ENCODE data around the gene ERBB4.

The ERBB4 gene

DNA sequence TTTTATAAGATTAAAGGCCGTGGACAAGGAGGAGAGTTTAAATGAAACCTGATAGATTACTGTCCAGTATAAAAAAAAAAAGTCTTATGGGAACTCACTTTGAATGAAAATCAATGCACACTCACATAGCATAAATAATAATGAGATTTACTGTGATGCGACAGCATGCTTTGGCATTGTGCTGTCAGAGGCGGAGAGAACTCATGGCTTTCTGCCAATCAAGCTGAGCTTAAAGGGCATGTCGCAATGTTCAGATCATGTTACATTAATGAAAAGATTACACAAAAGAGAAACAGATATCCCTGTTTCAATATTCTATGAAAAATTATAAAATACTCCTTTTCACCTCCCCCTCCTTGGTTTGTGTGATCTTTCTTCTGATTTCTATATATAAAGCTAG lies 310.8 kb downstream of the ERBB4 start:
- ATAC-seq, result peak; percentile 90
- TF ChIP-seq ISL1 (CRISPR knock-in tag; IDR thresholded peaks at IDR 0.05) (peak; percentile 66; the same call in 1 of the 2 replicates), TSHZ2 (CRISPR knock-in tag; IDR thresholded peaks at IDR 0.05) (no peak), TOX (CRISPR knock-in tag; IDR thresholded peaks at IDR 0.05; ENCODE audit: borderline replicate concordance) (peak; percentile 62; the same call in 1 of the 2 replicates)

DNA sequence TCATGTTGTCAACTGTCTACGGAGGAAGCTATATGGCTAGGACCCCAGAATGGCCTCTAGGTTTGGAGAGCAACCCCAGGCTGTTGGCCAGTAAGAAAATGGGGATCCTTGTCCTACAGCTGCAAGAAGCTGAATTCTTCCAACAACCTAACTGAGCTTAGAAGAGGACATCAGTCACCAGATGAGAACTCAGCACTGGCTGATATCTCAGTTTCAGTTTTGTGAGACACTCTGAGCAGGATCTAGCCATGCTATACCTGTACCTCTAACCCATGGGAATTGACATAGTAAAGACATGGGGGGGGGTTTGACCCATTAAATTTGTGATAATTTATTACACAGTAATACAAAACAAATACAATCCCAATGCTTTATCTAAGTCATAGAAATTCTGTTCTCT lies 312.5 kb downstream of the ERBB4 start:
- TF ChIP-seq SNAI2 (CRISPR knock-in tag; IDR thresholded peaks at IDR 0.05) (no peak), TCF4 (CRISPR knock-in tag; IDR thresholded peaks at IDR 0.05; ENCODE audit: borderline replicate concordance) (no peak), ZNF565 (CRISPR knock-in tag; conservative IDR thresholded peaks at IDR 0.05; ENCODE audit: low read depth) (no peak)
- no peak for ATAC-seq

- no peak for ATAC-seq
These were observed 314.9 kb downstream of the ERBB4 start for GRCh38 chr2:212223696-212224095.

More at GRCh38 chr2:212223696-212224095, 314.9 kb downstream of the ERBB4 start:
- TF ChIP-seq ZNF70 (CRISPR knock-in tag; IDR thresholded peaks at IDR 0.05) (no peak), ESRRG (CRISPR knock-in tag; IDR thresholded peaks at IDR 0.05) (no peak), ARNTL (CRISPR knock-in tag; IDR thresholded peaks at IDR 0.05; ENCODE audit: borderline replicate concordance, low read depth) (no peak), GLIS3 (CRISPR knock-in tag; IDR thresholded peaks at IDR 0.05) (no peak), RARB (CRISPR knock-in tag; IDR thresholded peaks at IDR 0.05) (no peak), ZNF565 (CRISPR knock-in tag; conservative IDR thresholded peaks at IDR 0.05; ENCODE audit: low read depth) (no peak), TCF4 (CRISPR knock-in tag; IDR thresholded peaks at IDR 0.05; ENCODE audit: borderline replicate concordance) (no peak), ZFP30 (CRISPR knock-in tag; IDR thresholded peaks at IDR 0.05) (no peak), TSHZ2 (CRISPR knock-in tag; IDR thresholded peaks at IDR 0.05) (no peak), ZNF8 (CRISPR knock-in tag; IDR thresholded peaks at IDR 0.05) (no peak), TOX (CRISPR knock-in tag; IDR thresholded peaks at IDR 0.05; ENCODE audit: borderline replicate concordance) (no peak), BACH2 (CRISPR knock-in tag; IDR thresholded peaks at IDR 0.05; ENCODE audit: borderline replicate concordance) (no peak), SNAI2 (CRISPR knock-in tag; IDR thresholded peaks at IDR 0.05) (no peak), ZC3H10 (CRISPR knock-in tag; IDR thresholded peaks at IDR 0.05) (no peak), CSDC2 (CRISPR knock-in tag; IDR thresholded peaks at IDR 0.05) (no peak), PPARA (CRISPR knock-in tag; IDR thresholded peaks at IDR 0.05; ENCODE audit: borderline replicate concordance) (no peak)
- TF ChIP-seq, protein P1, sequence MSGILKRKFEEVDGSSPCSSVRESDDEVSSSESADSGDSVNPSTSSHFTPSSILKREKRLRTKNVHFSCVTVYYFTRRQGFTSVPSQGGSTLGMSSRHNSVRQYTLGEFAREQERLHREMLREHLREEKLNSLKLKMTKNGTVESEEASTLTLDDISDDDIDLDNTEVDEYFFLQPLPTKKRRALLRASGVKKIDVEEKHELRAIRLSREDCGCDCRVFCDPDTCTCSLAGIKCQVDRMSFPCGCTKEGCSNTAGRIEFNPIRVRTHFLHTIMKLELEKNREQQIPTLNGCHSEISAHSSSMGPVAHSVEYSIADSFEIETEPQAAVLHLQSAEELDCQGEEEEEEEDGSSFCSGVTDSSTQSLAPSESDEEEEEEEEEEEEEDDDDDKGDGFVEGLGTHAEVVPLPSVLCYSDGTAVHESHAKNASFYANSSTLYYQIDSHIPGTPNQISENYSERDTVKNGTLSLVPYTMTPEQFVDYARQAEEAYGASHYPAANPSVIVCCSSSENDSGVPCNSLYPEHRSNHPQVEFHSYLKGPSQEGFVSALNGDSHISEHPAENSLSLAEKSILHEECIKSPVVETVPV (CRISPR knock-in tag; IDR thresholded peaks at IDR 0.05), result no peak
- TF ChIP-seq, protein P2, sequence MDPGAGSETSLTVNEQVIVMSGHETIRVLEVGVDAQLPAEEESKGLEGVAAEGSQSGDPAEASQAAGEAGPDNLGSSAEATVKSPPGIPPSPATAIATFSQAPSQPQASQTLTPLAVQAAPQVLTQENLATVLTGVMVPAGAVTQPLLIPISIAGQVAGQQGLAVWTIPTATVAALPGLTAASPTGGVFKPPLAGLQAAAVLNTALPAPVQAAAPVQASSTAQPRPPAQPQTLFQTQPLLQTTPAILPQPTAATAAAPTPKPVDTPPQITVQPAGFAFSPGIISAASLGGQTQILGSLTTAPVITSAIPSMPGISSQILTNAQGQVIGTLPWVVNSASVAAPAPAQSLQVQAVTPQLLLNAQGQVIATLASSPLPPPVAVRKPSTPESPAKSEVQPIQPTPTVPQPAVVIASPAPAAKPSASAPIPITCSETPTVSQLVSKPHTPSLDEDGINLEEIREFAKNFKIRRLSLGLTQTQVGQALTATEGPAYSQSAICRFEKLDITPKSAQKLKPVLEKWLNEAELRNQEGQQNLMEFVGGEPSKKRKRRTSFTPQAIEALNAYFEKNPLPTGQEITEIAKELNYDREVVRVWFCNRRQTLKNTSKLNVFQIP (CRISPR knock-in tag; IDR thresholded peaks at IDR 0.05; ENCODE audit: borderline replicate concordance, low read depth), result no peak
- TF ChIP-seq, protein P3, sequence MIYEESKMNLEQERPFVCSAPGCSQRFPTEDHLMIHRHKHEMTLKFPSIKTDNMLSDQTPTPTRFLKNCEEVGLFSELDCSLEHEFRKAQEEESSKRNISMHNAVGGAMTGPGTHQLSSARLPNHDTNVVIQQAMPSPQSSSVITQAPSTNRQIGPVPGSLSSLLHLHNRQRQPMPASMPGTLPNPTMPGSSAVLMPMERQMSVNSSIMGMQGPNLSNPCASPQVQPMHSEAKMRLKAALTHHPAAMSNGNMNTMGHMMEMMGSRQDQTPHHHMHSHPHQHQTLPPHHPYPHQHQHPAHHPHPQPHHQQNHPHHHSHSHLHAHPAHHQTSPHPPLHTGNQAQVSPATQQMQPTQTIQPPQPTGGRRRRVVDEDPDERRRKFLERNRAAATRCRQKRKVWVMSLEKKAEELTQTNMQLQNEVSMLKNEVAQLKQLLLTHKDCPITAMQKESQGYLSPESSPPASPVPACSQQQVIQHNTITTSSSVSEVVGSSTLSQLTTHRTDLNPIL (CRISPR knock-in tag; IDR thresholded peaks at IDR 0.05; ENCODE audit: low read depth), result no peak

Data from SK-N-SH treated with all-trans-retinoic acid at 6 μM for 48 hours (cell line).